NCI-H187 (cell line): ENCODE results near the gene CYP3A7.
A peak's percentile ranks its signal among the peaks of the same experiment; 100 is the strongest.
"Not testable (repeated sequence)": the region's sequence is repeated elsewhere in the genome, so short reads cannot be mapped to it uniquely, and the experiment has no call there.

Source experiments
- DNase-seq, 2 experiments: peaks; one replicate each; lab custom pipeline; 2025; lab: John Stamatoyannopoulos, UW

The CYP3A7 gene

GRCh38 chr7:99699946-99700345 lies 35.0 kb downstream of the CYP3A7 start:
- DNase-seq, result no peak

- not testable (repeated sequence) for DNase-seq
Observed at GRCh38 chr7:99698867-99699730, 35.9 kb downstream of the CYP3A7 start.

GRCh38 chr7:99694912-99695304 lies 40.1 kb downstream of the CYP3A7 start:
- no peak for DNase-seq

GRCh38 chr7:99694201-99694911 lies 40.6 kb downstream of the CYP3A7 start:
- DNase-seq, result no peak

GRCh38 chr7:99693427-99694200 lies 41.4 kb downstream of the CYP3A7 start:
- peak; percentile 60 to 72 for DNase-seq

- no peak for DNase-seq
Observed at GRCh38 chr7:99693100-99693426, 41.9 kb downstream of the CYP3A7 start.

GRCh38 chr7:99692563-99692962 lies 42.4 kb downstream of the CYP3A7 start:
- DNase-seq, result not testable (repeated sequence)

- not testable (repeated sequence) for DNase-seq
Observed at GRCh38 chr7:99691658-99692057, 43.3 kb downstream of the CYP3A7 start.

GRCh38 chr7:99690918-99691317 lies 44.1 kb downstream of the CYP3A7 start:
- not testable (repeated sequence) for DNase-seq

- not testable (repeated sequence) for DNase-seq
Observed at GRCh38 chr7:99685871-99686608, 49.0 kb downstream of the CYP3A7 start.

GRCh38 chr7:99685129-99685758 lies 49.8 kb downstream of the CYP3A7 start:
- DNase-seq, result no peak

GRCh38 chr7:99679400-99680191 lies 55.4 kb downstream of the CYP3A7 start, which contains the start of gene CYP3A5:
CYP3A5 (minus strand) TSS chr7:99679996; CDS start chr7:99679896, 100 bp downstream.
- DNase-seq, result no peak

- DNase-seq, result no peak
Observed at GRCh38 chr7:99679032-99679399, 56.0 kb downstream of the CYP3A7 start.

- no peak for DNase-seq
Observed at GRCh38 chr7:99677648-99678045, 57.3 kb downstream of the CYP3A7 start.

GRCh38 chr7:99677013-99677647 lies 57.9 kb downstream of the CYP3A7 start:
- DNase-seq, result no peak

- no peak for DNase-seq
Observed at GRCh38 chr7:99674995-99675742, 59.8 kb downstream of the CYP3A7 start.

GRCh38 chr7:99672573-99672972 lies 62.4 kb downstream of the CYP3A7 start:
- DNase-seq, result no peak

GRCh38 chr7:99669782-99670181 lies 65.2 kb downstream of the CYP3A7 start:
- no peak for DNase-seq

- DNase-seq, result no peak
Observed at GRCh38 chr7:99668541-99668940, 66.5 kb downstream of the CYP3A7 start.
